ENCODE results near the gene RFXANK.
"Not testable (repeated sequence)": the region's sequence is repeated elsewhere in the genome, so short reads cannot be mapped to it uniquely, and the experiment has no call there.

Gene RFXANK

GRCh38 chr19:19207637-19208572, 15.8 kb downstream of the RFXANK start:
- no peak for DNase-seq

GRCh38 chr19:19209372-19209771, 17.3 kb downstream of the RFXANK start:
- DNase-seq, result no peak

- no peak for DNase-seq
These were observed 19.7 kb downstream of the RFXANK start, which contains the start of gene NCAN for GRCh38 chr19:19211499-19212420. Gene NCAN (plus strand): TSS chr19:19211958. CDS start chr19:19216954, 4,996 bp downstream.

DNA sequence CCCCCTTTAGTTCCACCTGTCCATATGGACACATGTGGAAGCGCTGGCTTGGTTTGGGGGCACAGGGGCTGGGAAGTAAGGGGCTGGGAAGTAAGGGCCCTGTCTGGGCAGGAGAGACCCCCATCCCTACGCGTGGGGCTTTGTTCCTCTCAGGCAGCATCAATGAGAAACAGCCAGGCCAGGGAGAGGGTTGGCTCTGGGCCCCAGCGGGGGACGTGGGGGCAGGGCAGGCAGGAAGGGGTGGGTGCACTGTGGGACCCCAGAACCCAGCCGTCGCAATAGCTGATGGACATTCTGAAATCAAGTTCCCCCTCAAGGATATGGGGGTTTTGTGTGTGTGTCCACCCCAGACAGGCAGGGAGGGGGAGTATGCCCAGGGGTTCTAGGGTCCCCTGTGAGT, 20.9 kb downstream of the RFXANK start:
- DNase-seq, result no peak

DNA sequence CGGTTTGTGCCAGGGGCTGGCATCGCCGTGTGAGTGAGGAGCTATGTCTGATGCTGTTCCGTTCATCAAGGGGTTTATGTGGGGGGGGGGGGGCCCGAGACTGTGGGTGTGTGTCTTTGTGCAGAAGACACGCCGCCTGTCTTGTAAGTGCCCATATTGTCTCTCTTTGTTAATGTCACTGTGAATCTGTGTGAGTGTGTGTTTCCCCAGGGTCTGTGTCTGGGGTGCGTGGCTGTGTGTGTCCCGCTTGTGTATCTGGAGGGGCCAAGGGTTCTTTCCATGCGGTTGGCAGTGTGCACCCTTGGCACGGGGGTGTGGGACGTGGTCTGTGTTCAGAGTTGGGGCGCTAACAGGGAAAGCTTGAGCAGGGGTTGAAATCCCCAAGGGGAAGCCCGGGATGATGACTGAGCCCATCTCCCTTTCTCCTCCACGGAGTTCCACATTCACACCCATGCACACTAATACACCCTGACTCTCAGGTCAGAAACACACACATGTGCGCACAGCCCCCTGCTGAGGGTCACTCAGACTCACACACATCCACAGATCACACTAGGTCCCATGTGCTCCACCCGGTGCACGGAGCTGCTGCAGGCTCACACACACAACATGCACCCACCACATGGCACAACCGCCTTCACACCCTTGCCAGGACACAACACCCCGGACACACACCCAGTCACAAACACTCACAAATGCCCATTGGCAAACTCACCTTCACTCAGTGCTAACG, 21.5 kb downstream of the RFXANK start:
- no peak for DNase-seq

- DNase-seq, result no peak
These were observed 22.1 kb downstream of the RFXANK start for GRCh38 chr19:19214159-19214490.

DNA sequence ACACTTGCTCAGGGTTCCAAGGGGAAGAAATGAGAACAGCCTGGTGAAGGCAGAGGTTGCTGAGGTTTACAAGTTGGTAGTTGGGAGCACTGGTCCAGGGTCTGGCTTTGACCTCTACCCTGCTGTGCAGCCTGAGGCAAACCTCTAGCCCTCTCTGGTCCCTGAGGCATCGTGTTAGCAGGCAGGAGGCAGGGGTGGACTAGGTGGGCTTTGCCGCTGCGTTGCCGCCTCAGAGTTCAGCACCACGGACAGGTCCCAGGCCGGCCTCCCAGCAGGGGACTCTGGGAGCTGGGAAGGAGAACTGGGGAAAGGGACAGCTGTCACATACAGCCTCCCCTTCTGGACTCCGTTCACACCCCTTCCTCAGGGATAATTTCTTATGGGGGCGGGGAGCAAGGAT, 22.8 kb downstream of the RFXANK start:
- peak; percentile 41 for DNase-seq

DNA sequence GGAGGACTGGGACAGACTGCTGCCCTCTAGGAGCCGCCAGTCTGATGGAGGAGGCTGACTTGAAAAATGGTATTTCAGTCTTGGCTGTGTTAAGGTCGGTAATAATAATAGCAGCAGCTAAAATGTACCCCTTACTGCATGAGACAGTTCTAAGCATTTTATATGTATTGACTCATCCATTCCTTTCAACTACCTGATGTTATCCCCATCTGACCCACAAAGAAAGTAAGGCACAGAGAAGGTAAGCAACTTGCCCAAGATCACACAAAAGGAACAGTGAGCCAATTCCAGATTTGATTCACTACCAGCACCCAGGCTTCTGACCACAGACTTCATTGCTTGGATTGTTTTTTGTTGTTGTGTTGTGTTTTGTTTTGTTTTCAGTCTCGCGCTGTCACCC, 23.7 kb downstream of the RFXANK start:
- DNase-seq, result no peak

- no peak for DNase-seq
These were observed 25.0 kb downstream of the RFXANK start for GRCh38 chr19:19217099-19217498.

DNA sequence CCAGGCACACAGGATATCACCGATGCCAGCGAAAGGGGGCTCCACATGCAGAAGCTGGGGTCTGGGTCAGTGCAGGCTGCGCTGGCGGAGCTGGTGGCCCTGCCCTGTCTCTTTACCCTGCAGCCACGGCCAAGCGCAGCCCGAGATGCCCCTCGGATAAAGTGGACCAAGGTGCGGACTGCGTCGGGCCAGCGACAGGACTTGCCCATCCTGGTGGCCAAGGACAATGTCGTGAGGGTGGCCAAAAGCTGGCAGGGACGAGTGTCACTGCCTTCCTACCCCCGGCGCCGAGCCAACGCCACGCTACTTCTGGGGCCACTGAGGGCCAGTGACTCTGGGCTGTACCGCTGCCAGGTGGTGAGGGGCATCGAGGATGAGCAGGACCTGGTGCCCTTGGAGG, 26.9 kb downstream of the RFXANK start:
- DNase-seq, result no peak

DNA sequence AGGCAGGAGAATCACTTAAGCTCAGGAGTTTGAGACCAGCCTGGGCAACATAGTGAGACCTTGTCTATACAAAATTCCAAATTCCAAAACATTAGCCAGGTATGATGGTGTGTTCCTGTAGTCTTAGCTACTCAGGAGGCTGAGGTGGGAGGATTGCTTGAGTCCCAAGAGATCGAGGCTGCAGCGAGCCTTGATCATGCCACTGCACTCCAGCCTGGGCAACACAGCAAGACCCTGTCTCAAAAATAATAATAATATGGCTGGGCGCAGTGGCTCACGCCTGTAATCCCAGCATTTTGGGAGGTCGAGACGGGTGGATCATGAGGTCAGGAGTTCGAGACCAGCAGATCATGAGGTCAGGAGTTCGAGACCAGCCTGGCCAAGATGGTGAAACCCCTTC, 28.9 kb downstream of the RFXANK start:
- DNase-seq, result not testable (repeated sequence)

GRCh38 chr19:19223060-19223459, 31.0 kb downstream of the RFXANK start:
- no peak for DNase-seq

DNA sequence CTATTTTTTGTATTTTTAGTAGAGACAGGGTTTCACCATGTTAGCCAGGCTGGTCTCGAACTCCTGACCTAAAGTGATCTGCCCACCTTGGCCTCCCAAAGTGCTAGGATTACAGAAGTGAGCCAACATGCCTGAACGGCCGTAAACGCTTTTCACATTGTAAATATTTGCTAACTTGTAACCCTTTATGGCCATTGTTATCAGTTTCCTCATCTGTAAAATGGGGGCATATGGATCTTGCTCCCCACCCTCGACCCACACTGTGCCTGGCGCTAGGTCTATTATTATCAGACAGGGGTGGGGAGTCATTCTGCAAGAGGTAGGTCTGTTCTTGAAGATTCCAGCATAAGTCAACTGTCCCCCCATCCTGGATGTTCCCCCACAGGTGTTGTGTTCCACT, 31.6 kb downstream of the RFXANK start:
- DNase-seq, result no peak

GRCh38 chr19:19224150-19224851, 32.2 kb downstream of the RFXANK start:
- DNase-seq, result no peak

- DNase-seq, result peak; percentile 46
These were observed 32.9 kb downstream of the RFXANK start for GRCh38 chr19:19224852-19225494.

- DNase-seq, result no peak
These were observed 34.1 kb downstream of the RFXANK start for GRCh38 chr19:19226204-19226603.

DNA sequence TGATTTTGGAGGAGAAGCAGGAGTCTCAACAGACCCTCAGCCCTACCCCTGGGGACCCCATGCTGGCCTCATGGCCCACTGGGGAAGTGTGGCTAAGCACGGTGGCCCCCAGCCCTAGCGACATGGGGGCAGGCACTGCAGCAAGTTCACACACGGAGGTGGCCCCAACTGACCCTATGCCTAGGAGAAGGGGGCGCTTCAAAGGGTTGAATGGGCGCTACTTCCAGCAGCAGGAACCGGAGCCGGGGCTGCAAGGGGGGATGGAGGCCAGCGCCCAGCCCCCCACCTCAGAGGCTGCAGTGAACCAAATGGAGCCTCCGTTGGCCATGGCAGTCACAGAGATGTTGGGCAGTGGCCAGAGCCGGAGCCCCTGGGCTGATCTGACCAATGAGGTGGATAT, 34.6 kb downstream of the RFXANK start:
- no peak for DNase-seq

DNA sequence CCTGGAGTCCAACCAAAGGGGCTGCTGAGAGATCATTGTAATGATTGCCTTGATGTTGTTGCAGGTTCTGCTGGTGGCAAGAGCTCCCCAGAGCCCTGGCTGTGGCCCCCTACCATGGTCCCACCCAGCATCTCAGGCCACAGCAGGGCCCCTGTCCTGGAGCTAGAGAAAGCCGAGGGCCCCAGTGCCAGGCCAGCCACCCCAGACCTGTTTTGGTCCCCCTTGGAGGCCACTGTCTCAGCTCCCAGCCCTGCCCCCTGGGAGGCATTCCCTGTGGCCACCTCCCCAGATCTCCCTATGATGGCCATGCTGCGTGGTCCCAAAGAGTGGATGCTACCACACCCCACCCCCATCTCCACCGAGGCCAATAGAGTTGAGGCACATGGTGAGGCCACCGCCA, 35.2 kb downstream of the RFXANK start:
- no peak for DNase-seq

GRCh38 chr19:19229701-19230100, 37.6 kb downstream of the RFXANK start:
- DNase-seq, result no peak

DNA sequence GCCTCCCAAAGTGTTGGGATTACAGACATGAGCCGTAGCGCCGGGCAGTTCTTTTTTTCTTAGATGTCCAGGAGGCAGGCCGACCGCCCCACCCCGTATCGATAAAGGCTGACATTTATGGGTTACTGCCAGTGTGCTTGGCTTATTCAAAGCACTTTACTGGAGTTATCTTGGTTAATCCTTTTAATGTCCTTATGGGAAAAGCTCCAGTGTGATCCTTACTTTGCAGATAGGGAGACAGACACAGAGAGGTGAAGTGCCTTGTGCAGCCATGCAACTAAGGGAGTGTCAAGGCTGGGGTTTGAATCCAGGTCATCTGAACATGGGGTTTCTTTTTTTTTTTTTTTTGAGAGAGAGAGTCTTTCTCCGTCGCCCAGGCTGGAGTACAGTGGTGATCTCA, 38.9 kb downstream of the RFXANK start:
- no peak for DNase-seq

DNA sequence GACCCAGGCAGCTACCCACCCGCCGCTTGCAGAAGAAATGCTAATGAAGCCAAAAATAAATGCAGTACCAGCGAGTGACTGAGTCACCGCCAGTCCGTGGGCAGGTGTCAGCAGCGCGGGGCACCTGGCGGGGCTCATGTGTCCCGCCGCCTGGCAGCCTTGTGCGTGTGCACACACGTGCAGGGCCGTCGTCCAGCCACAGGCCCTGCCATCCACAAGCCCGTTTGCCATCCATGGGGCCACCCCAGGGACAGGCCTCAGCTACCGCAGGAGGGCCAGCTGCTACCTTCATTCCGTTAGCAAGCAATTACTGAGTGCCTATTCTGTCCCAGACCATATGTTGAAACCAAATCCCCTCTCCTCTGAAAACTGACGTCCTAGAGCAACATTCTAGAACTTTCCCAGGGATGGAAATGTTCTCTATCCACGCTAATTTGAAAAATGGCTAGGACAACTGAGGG, 40.2 kb downstream of the RFXANK start:
- no peak for DNase-seq
